Smooth muscle cell (in vitro differentiated cells): ENCODE results near the gene DEGS1. TPM values are rescaled to one million over a fixed set of nuclear protein-coding genes. Genes with fewer than 3 reads are reported as not detected.
A peak's percentile ranks its signal among the peaks of the same experiment; 100 is the strongest.

Source experiments
- DNase-seq: peaks from one replicate; lab custom pipeline; 2025; ENCODE audit not compliant: unreplicated experiment; lab: John Stamatoyannopoulos, UW
- H2AFZ ChIP-seq: fragments of 200-600 bp; sonication (generic); 2 replicates; pipeline ENCODE4 v1.6.0; 2016; ENCODE audit warnings: antibody characterized with exemption, low read depth, mild to moderate bottlenecking
- H3F3A ChIP-seq: fragments of 200-600 bp; sonication (generic); 2 replicates; pipeline ENCODE4 v1.6.0; 2017; ENCODE audit warnings: antibody characterized with exemption, low read depth
- H3K27ac ChIP-seq: fragments of 200-600 bp; sonication (generic); 2 replicates; pipeline ENCODE4 v1.5.1; 2016; ENCODE audit warnings: low read depth, mild to moderate bottlenecking
- H3K27me3 ChIP-seq: fragments of 200-600 bp; sonication (generic); 2 replicates; pipeline ENCODE4 v1.6.1; 2016; ENCODE audit warnings: low read depth, mild to moderate bottlenecking
- H3K36me3 ChIP-seq: fragments of 200-600 bp; sonication (generic); 2 replicates; pipeline ENCODE4 v1.5.1; 2016; ENCODE audit warnings: low read depth
- H3K4me1 ChIP-seq: fragments of 200-600 bp; sonication (generic); 2 replicates; pipeline ENCODE4 v1.5.1; 2016; ENCODE audit warnings: low read depth
- H3K4me2 ChIP-seq: fragments of 200-600 bp; sonication (generic); 2 replicates; pipeline ENCODE4 v1.6.0; 2016; ENCODE audit warnings: mild to moderate bottlenecking
- H3K4me3 ChIP-seq: fragments of 200-600 bp; sonication (generic); 2 replicates; pipeline ENCODE4 v1.5.1; 2016; ENCODE audit warnings: mild to moderate bottlenecking
- H3K79me2 ChIP-seq: fragments of 200-600 bp; sonication (generic); 2 replicates; pipeline ENCODE4 v1.6.0; 2016; ENCODE audit warnings: low read depth, mild to moderate bottlenecking
- H3K9ac ChIP-seq: fragments of 200-600 bp; sonication (generic); 2 replicates; pipeline ENCODE4 v1.6.0; 2016; ENCODE audit warnings: low read depth
- H3K9me3 ChIP-seq: fragments of 200-600 bp; sonication (generic); replicated peaks from 2 replicates; pipeline ENCODE4 v1.5.1; 2016; ENCODE audit warnings: low read depth
- H4K20me1 ChIP-seq: fragments of 200-600 bp; sonication (generic); 2 replicates; pipeline ENCODE4 v1.6.0; 2016; ENCODE audit warnings: low read depth
- WGBS: methylation state at CpG from one replicate; pipeline ENCODE4 v1.1.7; 2016; ENCODE audit warnings: low lambda C conversion rate; 5-methylcytosine and 5-hydroxymethylcytosine counted together
- polyA plus RNA-seq: library from polyadenylated mRNA; unstranded; fragments of >200 nt; fragmentation: Nextera tagmentation; extraction: Ambion mirVana; gene quantifications from 2 replicates; pipeline ENCODE4 v1.2.1, GENCODE V29; 2016
- total RNA-seq: library from RNA; depleted of rRNA; stranded (reverse); fragments of >200 nt; gene quantifications from 2 replicates; pipeline ENCODE4 v1.2.3, GENCODE V29; 2014
- TF ChIP-seq, protein P1 (sequence below): fragments of 200-600 bp; sonication (generic); IDR thresholded peaks from 2 replicates; pipeline ENCODE4 v1.5.1; 2017; ENCODE audit warnings: borderline replicate concordance, mild to moderate bottlenecking, antibody characterized with exemption; ENCODE audit not compliant: insufficient read depth, poor library complexity, severe bottlenecking

Gene DEGS1
- total RNA-seq (188 and 310 TPM in 2 replicates), polyA plus RNA-seq (179 and 188 TPM in 2 replicates)

DNA sequence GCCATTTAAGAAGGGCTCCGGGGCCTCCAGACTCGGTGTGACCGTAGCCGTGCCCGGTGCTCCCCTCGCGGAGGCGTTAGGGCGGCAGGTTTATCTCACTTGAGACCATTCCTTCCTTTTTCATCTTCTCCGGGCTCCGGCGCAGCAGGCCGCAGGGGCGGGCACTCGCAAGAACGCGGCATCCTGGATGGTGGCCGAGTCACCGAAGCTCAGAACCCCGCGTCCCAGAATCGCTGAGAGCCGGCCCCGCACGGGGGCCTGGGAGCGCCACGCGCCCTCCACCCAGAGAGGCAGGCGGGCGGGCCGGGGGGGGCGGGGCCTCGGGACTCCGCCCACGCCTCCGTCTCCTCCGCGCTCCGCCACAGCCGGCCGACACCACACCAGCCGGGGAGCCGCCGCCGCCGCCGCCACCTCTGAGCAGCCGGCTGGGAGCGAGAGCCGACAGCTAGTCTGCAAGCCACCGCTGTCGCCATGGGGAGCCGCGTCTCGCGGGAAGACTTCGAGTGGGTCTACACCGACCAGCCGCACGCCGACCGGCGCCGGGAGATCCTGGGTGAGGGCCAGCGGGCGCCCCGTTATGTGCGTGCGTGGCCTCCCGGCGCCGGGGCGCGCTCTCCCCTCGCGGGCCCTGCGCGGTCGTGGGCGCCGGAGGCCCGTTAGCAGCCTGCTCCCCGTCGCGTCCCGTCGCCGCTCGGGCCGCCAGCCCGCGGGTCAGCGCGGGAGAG, at the start of gene DEGS1:
Gene DEGS1, plus strand, starts transcription at position 375 of the 725 bp plus-strand sequence. Its CDS starts 97 bp downstream, at position 472.
- Histone ChIP-seq H3K9ac (peak within 1 kb of the TSS; percentile 91), H3K27ac (peak within 1 kb of the TSS; percentile 67), H2AFZ (peak within 1 kb of the TSS; percentile 92), H3K4me2 (peak within 1 kb of the TSS; percentile 88), H3F3A (no peaks in the 10 kb centered on the region), H3K4me3 (peak within 1 kb of the TSS; percentile 90), H3K4me1 (peaks cover 6% of the 10 kb centered on the region), H3K9me3 (no peaks in the 10 kb centered on the region), H4K20me1 (peaks cover 41% of the 10 kb centered on the region), H3K79me2 (peaks cover 46% of the 10 kb centered on the region), H3K36me3 (no peaks in the 10 kb centered on the region), H3K27me3 (no peaks in the 10 kb centered on the region)
- DNase-seq, result peak; percentile 70
- under 1% methylated on average over 79 of the region's 94 CpGs for whole genome bisulfite sequencing
- TF ChIP-seq, protein P1, sequence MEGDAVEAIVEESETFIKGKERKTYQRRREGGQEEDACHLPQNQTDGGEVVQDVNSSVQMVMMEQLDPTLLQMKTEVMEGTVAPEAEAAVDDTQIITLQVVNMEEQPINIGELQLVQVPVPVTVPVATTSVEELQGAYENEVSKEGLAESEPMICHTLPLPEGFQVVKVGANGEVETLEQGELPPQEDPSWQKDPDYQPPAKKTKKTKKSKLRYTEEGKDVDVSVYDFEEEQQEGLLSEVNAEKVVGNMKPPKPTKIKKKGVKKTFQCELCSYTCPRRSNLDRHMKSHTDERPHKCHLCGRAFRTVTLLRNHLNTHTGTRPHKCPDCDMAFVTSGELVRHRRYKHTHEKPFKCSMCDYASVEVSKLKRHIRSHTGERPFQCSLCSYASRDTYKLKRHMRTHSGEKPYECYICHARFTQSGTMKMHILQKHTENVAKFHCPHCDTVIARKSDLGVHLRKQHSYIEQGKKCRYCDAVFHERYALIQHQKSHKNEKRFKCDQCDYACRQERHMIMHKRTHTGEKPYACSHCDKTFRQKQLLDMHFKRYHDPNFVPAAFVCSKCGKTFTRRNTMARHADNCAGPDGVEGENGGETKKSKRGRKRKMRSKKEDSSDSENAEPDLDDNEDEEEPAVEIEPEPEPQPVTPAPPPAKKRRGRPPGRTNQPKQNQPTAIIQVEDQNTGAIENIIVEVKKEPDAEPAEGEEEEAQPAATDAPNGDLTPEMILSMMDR, result no peak

DNA sequence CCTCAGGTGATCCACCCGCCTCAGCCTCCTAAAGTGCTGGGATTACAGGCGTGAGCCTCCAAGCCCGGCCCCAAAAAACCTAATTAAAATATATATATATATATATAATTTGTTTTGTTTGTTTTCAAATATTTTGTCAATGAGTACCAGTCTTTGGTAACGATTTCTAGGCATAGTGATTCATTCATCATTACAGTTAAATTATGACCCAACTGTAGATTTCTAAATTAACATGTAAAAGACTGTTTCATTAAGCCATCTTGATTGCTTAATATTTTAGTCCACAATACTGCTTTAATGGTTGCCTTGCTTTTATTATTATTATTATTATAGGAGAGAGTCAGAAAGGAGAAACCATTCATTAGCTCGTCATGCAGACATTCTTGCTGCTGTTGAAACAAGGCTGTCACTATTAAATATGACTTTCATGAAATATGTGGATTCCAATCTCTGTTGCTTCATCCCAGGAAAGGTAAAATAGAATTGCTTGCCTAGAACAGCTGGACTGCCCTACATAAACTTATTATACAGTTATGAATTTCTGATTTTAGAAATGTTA, 49.2 kb upstream of the DEGS1 start:
- H3K4me3 ChIP-seq, result no peak overlapping the region
- H3K27ac ChIP-seq, result peak overlapping the region; percentile 13
- TF ChIP-seq, protein P1, result no peak
- H3K4me1 ChIP-seq, result no peaks in the 10 kb centered on the region
- no peaks in the 10 kb centered on the region for H3K27me3 ChIP-seq
- peaks cover 12% of the 10 kb centered on the region for H4K20me1 ChIP-seq
- peaks cover 8% of the 10 kb centered on the region for H3K79me2 ChIP-seq
- no peak overlapping the region for H3K4me2 ChIP-seq
- no peaks in the 10 kb centered on the region for H3F3A ChIP-seq
- peaks cover 10% of the 10 kb centered on the region for H3K9me3 ChIP-seq
- no peak for DNase-seq
- 83% methylated on average over 5 of the region's 5 CpGs for WGBS
- H2AFZ ChIP-seq, result no peak overlapping the region
- H3K9ac ChIP-seq, result no peak overlapping the region
- peaks cover 16% of the 10 kb centered on the region for H3K36me3 ChIP-seq

DNA sequence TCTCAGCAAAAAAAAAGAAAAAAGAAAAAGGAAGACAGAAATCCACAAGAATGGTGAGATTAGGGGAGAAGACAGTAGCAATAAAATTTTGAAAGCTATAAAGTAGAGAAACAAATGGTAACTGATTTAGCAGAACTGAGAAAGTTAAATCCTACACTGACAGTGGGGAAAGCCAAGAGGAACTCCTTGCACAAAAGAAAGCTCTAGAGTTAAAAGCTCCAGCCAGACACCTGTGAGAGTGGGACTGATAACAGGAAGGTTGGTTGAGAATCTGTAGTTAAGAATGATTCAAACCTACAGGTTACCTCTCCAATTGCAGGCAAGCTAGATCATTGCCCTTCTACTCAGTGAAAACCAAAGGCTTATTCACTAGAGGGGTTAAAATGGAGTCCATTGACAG, 45.5 kb upstream of the DEGS1 start:
- DNase-seq, result no peak
- Histone ChIP-seq H3K9ac (no peak overlapping the region), H3F3A (no peaks in the 10 kb centered on the region), H3K4me3 (no peak overlapping the region), H3K79me2 (no peaks in the 10 kb centered on the region), H3K4me1 (no peaks in the 10 kb centered on the region), H2AFZ (no peak overlapping the region), H3K4me2 (no peak overlapping the region), H3K27ac (no peak overlapping the region), H3K36me3 (peaks cover 5% of the 10 kb centered on the region), H4K20me1 (peaks cover 10% of the 10 kb centered on the region), H3K27me3 (no peaks in the 10 kb centered on the region), H3K9me3 (no peaks in the 10 kb centered on the region)
- TF ChIP-seq, protein P1, result no peak
